Coronary artery (tissue), 2 donors: ENCODE results near the gene AGPAT2.

Experiments
- DNase-seq: peaks from one replicate; pipeline ENCODE4 v3.0.0-alpha.2; 2017; ENCODE audit warnings: low spot score
- H3K27ac ChIP-seq, 2 donors: fragments of 200-600 bp; sonication (generic); one replicate each; pipeline ENCODE4 v1.5.1; 2016 to 2019
- H3K4me3 ChIP-seq: fragments of 200-600 bp; sonication (generic); 2 replicates; pipeline ENCODE4 v1.5.1; 2016; ENCODE audit warnings: mild to moderate bottlenecking, moderate library complexity
- TF ChIP-seq, protein P1 (sequence below): fragments of 200-600 bp; sonication (generic); IDR thresholded peaks from one replicate; pipeline ENCODE4 v1.5.1; 2019; ENCODE audit warnings: antibody characterized with exemption

The AGPAT2 gene

GRCh38 chr9:136695435-136695895 is 8.2 kb upstream of the AGPAT2 start:
- TF ChIP-seq, protein P1, sequence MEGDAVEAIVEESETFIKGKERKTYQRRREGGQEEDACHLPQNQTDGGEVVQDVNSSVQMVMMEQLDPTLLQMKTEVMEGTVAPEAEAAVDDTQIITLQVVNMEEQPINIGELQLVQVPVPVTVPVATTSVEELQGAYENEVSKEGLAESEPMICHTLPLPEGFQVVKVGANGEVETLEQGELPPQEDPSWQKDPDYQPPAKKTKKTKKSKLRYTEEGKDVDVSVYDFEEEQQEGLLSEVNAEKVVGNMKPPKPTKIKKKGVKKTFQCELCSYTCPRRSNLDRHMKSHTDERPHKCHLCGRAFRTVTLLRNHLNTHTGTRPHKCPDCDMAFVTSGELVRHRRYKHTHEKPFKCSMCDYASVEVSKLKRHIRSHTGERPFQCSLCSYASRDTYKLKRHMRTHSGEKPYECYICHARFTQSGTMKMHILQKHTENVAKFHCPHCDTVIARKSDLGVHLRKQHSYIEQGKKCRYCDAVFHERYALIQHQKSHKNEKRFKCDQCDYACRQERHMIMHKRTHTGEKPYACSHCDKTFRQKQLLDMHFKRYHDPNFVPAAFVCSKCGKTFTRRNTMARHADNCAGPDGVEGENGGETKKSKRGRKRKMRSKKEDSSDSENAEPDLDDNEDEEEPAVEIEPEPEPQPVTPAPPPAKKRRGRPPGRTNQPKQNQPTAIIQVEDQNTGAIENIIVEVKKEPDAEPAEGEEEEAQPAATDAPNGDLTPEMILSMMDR, result no peak
- no peak overlapping the region for H3K27ac ChIP-seq
- no peak overlapping the region for H3K4me3 ChIP-seq
- no peak for DNase-seq

DNA sequence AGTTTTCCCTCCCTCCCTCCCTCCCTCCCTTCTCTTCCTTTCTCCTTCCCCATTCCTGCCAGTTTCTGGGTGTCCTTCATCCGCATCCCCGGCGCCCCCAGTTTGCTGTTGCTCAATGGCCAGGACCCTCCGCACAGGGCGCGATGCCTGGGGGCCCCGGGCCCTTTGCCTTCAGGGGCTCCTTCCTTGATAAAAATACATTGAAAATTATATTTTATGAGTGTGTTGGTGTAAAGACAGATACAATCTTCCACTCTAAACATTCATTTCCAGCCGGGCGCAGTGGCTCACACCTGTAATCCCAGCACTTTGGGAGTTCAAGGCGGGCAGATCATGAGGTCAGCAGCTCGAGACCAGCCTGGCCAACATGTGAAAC is 7.6 kb upstream of the AGPAT2 start:
- DNase-seq, result no peak
- Histone ChIP-seq H3K4me3 (no peak overlapping the region), H3K27ac (no peak overlapping the region)
- TF ChIP-seq, protein P1, result no peak

- DNase-seq, result no peak
- TF ChIP-seq, protein P1, result peak; percentile 17
- Histone ChIP-seq H3K4me3 (no peak overlapping the region), H3K27ac (no peak overlapping the region)
Observed at GRCh38 chr9:136694163-136694871, 7.1 kb upstream of the AGPAT2 start.

DNA sequence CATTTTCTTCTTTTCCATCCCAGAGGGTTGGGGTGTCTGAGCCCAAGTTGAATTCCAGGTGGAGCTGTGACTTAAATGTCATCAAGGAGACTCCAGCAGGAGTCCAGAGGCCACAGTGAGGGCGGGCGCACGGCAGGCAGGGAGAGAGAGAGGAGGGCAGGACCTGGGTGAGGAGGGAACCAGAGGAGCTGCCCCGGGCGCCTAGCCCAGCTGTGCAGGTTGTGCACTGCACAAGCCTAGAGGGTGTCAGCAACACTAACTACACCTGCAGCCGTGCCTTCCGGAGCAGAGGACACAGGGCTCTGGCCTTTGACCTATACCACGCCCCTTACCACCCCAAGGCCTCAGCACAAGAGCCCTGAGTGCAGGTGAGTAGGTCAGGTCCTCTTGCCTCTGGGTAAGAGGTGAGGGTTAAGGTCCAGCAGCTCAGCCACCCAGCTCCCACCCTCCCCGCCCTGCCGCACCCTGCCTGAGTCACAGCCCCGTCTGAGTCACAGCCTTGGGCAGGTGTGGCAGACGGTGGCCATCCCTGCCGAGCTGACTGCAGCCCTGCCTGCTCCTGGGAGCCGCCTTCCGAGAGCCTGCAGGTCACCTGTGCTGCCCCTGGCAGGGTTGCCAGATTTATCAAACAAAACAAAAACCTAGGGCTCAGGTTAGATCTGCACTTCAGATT is 6.4 kb upstream of the AGPAT2 start:
- Histone ChIP-seq H3K27ac (no peak overlapping the region), H3K4me3 (no peak overlapping the region)
- TF ChIP-seq, protein P1, result no peak
- DNase-seq, result no peak

GRCh38 chr9:136693135-136693489 is 5.9 kb upstream of the AGPAT2 start:
- TF ChIP-seq, protein P1, result no peak
- no peak overlapping the region for H3K27ac ChIP-seq
- DNase-seq, result no peak
- no peak overlapping the region for H3K4me3 ChIP-seq

DNA sequence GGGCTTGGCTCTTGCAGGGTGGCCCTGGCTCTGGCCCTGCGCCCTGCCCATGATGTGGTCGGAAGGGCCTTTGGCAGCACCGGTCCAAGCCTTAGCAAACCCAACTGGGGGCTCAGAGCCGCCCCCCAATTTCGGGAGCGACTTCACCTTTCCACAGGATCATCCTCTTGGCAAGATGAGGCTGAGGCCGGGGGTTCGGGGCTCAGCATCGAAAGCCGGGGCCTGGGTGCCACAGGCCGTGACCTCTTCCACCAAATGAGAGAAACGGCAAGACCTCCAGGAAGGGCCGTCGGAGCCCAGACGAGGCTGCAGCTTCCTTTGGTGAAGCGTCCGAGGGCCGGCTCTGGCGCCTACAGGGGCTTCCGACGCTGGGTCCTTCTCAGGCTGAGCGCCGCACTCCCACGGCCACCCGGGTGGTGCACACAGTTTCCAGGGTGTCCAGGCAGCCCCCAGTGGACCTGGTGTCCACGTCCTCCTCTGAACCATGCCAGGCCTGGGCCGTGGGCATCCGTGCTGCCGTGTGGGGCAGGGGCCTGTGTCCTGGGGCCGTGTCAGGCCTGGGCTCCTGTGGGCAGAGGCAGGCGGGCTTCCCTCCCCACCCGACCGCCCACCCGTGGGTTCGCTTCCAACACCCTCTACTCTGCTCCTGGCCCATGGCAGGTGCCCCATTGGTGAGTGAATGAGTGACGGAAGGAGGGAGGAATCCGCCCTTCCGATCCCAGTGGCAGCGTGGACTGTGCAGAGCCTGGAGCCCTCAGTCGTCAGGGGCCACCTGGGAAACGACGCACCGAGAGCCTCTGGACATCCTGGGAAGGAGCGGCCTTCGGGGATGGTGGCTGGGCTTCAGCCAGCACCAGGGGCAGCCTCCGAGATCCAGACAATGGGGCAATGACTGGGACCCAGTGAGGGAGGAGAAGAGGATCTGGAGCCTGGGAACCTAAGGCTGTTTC is 5.2 kb upstream of the AGPAT2 start:
- TF ChIP-seq, protein P1, result no peak
- Histone ChIP-seq H3K27ac (no peak overlapping the region), H3K4me3 (no peak overlapping the region)
- DNase-seq, result no peak
